HG02884 (cell line): ENCODE measurements around the gene OSCAR.

Source experiments
- ATAC-seq: cut with Tn5 transposase; IDR thresholded peaks from one replicate; pipeline ENCODE4 v1.9.1; 2021; ENCODE audit warnings: mild to moderate bottlenecking, moderate library complexity; ENCODE audit not compliant: unreplicated experiment

OSCAR gene

GRCh38 chr19:54100561-54100960, at the start of gene OSCAR:
Gene OSCAR, minus strand, starts transcription at chr19:54100803. Its CDS starts 11 bp downstream, at chr19:54100792.
- ATAC-seq = no peak

- ATAC-seq = no peak
These were observed 48.6 kb upstream of the OSCAR start for GRCh38 chr19:54149021-54149812.

- ATAC-seq = no peak
These were observed 47.6 kb upstream of the OSCAR start for GRCh38 chr19:54148158-54148557.

- ATAC-seq = no peak
These were observed 47.1 kb upstream of the OSCAR start for GRCh38 chr19:54147676-54148075.

GRCh38 chr19:54145541-54146158, 45.0 kb upstream of the OSCAR start:
- no peak for ATAC-seq

GRCh38 chr19:54142166-54142780, 41.7 kb upstream of the OSCAR start:
- ATAC-seq = no peak

- ATAC-seq = no peak
These were observed 40.8 kb upstream of the OSCAR start for GRCh38 chr19:54141356-54141755.

GRCh38 chr19:54138489-54139256, 38.1 kb upstream of the OSCAR start:
- ATAC-seq = no peak

GRCh38 chr19:54137699-54138488, 37.3 kb upstream of the OSCAR start, which contains the start of gene CNOT3:
Gene CNOT3, plus strand, starts transcription at chr19:54137762. Its CDS starts 5,217 bp downstream, at chr19:54142979.
- ATAC-seq = no peak

GRCh38 chr19:54136864-54137698, 36.5 kb upstream of the OSCAR start:
- peak; percentile 77 for ATAC-seq

- ATAC-seq = no peak
These were observed 35.7 kb upstream of the OSCAR start for GRCh38 chr19:54136086-54136863.

- no peak for ATAC-seq
These were observed 33.5 kb upstream of the OSCAR start for GRCh38 chr19:54133957-54134590.

- ATAC-seq = no peak
These were observed 32.8 kb upstream of the OSCAR start for GRCh38 chr19:54133312-54133956.

- no peak for ATAC-seq
These were observed 29.0 kb upstream of the OSCAR start for GRCh38 chr19:54129617-54129996.

GRCh38 chr19:54128796-54129616, 28.4 kb upstream of the OSCAR start:
- ATAC-seq = no peak

- no peak for ATAC-seq
These were observed 27.8 kb upstream of the OSCAR start for GRCh38 chr19:54128441-54128725.
